Mucosa of rectum (tissue), 2 donors: Measurements from ENCODE around the gene SLC1A7.

Source experiments
- H3K27ac ChIP-seq, 2 donors: one replicate each; pipeline ENCODE4 v1.7.0; 2013; ENCODE audit warnings: inconsistent platforms in 2 of 2, low read depth in 2 of 2, low read length in 2 of 2
- H3K27me3 ChIP-seq, 2 donors: one replicate each; pipeline ENCODE4 v1.7.0; 2013; ENCODE audit warnings: low read length in 2 of 2; ENCODE audit not compliant: control insufficient read depth in 2 of 2, insufficient read depth in 2 of 2
- H3K36me3 ChIP-seq, 2 donors: one replicate each; pipeline ENCODE4 v1.7.0; 2013; ENCODE audit warnings: low read length in 2 of 2; ENCODE audit not compliant: control insufficient read depth in 2 of 2, insufficient read depth in 2 of 2
- H3K4me1 ChIP-seq, 2 donors: one replicate each; pipeline ENCODE4 v1.7.0; 2013; ENCODE audit warnings: low read length in 2 of 2, mild to moderate bottlenecking in 1 of 2; ENCODE audit not compliant: control insufficient read depth in 2 of 2, insufficient read depth in 2 of 2
- H3K4me3 ChIP-seq, 2 donors: one replicate each; pipeline ENCODE4 v1.7.0; 2013; ENCODE audit warnings: low read length in 2 of 2
- H3K9ac ChIP-seq, 2 donors: one replicate each; pipeline ENCODE4 v1.7.0; 2013; ENCODE audit warnings: low read length in 2 of 2, low read depth in 1 of 2, mild to moderate bottlenecking in 1 of 2
- H3K9me3 ChIP-seq, 2 donors: one replicate each; pipeline ENCODE4 v1.7.0; 2013; ENCODE audit warnings: low read length in 2 of 2; ENCODE audit not compliant: control insufficient read depth in 2 of 2
- donor health status: healthy.
- donor health status: Normal muscosa, but diverticular disease.

SLC1A7 gene

GRCh38 chr1:53070621-53071020 is 71.8 kb downstream of the SLC1A7 start:
- Histone ChIP-seq H3K4me1 (no peaks in the 10 kb centered on the region), H3K36me3 (no peaks in the 10 kb centered on the region), H3K4me3 (no peak overlapping the region), H3K27ac (no peak overlapping the region), H3K27me3 (no peaks in the 10 kb centered on the region), H3K9ac (no peak overlapping the region), H3K9me3 (no peaks in the 10 kb centered on the region)

- H3K27ac ChIP-seq = no peak overlapping the region
- no peaks in the 10 kb centered on the region for H3K4me1 ChIP-seq
- no peak overlapping the region for H3K9ac ChIP-seq
- no peak overlapping the region for H3K4me3 ChIP-seq
- peaks cover 0 to 2% of the 10 kb centered on the region in 2 donors for H3K27me3 ChIP-seq
- no peaks in the 10 kb centered on the region for H3K36me3 ChIP-seq
- H3K9me3 ChIP-seq = no peaks in the 10 kb centered on the region
These were observed 72.6 kb downstream of the SLC1A7 start for GRCh38 chr1:53069663-53070327.

GRCh38 chr1:53069265-53069662 is 73.2 kb downstream of the SLC1A7 start:
- Histone ChIP-seq H3K9ac (no peak overlapping the region), H3K4me1 (no peaks in the 10 kb centered on the region), H3K27ac (no peak overlapping the region), H3K9me3 (no peaks in the 10 kb centered on the region), H3K4me3 (no peak overlapping the region), H3K27me3 (peaks cover 0 to 2% of the 10 kb centered on the region in 2 donors), H3K36me3 (no peaks in the 10 kb centered on the region)

GRCh38 chr1:53068314-53069099 is 73.9 kb downstream of the SLC1A7 start:
- Histone ChIP-seq H3K27ac (no peak overlapping the region), H3K36me3 (no peaks in the 10 kb centered on the region), H3K27me3 (peaks cover 2 to 5% of the 10 kb centered on the region in 2 donors), H3K4me1 (no peaks in the 10 kb centered on the region), H3K9ac (no peak overlapping the region), H3K9me3 (no peaks in the 10 kb centered on the region), H3K4me3 (no peak overlapping the region)

- peaks cover 2 to 10% of the 10 kb centered on the region in 2 donors for H3K27me3 ChIP-seq
- H3K9me3 ChIP-seq = no peaks in the 10 kb centered on the region
- no peak overlapping the region for H3K4me3 ChIP-seq
- no peak overlapping the region for H3K9ac ChIP-seq
- H3K36me3 ChIP-seq = no peaks in the 10 kb centered on the region
- no peaks in the 10 kb centered on the region for H3K4me1 ChIP-seq
- H3K27ac ChIP-seq = no peak overlapping the region
These were observed 74.6 kb downstream of the SLC1A7 start for GRCh38 chr1:53067886-53068285.

- H3K9me3 ChIP-seq = no peaks in the 10 kb centered on the region
- peaks cover 5 to 18% of the 10 kb centered on the region in 2 donors for H3K27me3 ChIP-seq
- H3K36me3 ChIP-seq = no peaks in the 10 kb centered on the region
- H3K4me1 ChIP-seq = peaks cover 0 to 2% of the 10 kb centered on the region in 2 donors
- no peak overlapping the region for H3K27ac ChIP-seq
- H3K9ac ChIP-seq = no peak overlapping the region
- H3K4me3 ChIP-seq = no peak overlapping the region
These were observed 75.3 kb downstream of the SLC1A7 start for GRCh38 chr1:53066891-53067738.

- no peaks in the 10 kb centered on the region for H3K9me3 ChIP-seq
- H3K36me3 ChIP-seq = no peaks in the 10 kb centered on the region
- H3K27ac ChIP-seq = no peak overlapping the region
- H3K4me1 ChIP-seq = peaks cover 0 to 2% of the 10 kb centered on the region in 2 donors
- H3K4me3 ChIP-seq = no peak overlapping the region
- H3K9ac ChIP-seq = no peak overlapping the region
- H3K27me3 ChIP-seq = peaks cover 5 to 20% of the 10 kb centered on the region in 2 donors
These were observed 76.0 kb downstream of the SLC1A7 start for GRCh38 chr1:53066488-53066887.

GRCh38 chr1:53065391-53065790 is 77.0 kb downstream of the SLC1A7 start:
- peaks cover 10 to 31% of the 10 kb centered on the region in 2 donors for H3K27me3 ChIP-seq
- peaks cover 2 to 3% of the 10 kb centered on the region in 2 donors for H3K4me1 ChIP-seq
- H3K9me3 ChIP-seq = no peaks in the 10 kb centered on the region
- H3K27ac ChIP-seq = no peak overlapping the region
- H3K36me3 ChIP-seq = no peaks in the 10 kb centered on the region
- H3K9ac ChIP-seq = no peak overlapping the region
- H3K4me3 ChIP-seq = no peak overlapping the region

- Histone ChIP-seq H3K9me3 (no peaks in the 10 kb centered on the region), H3K4me1 (peaks cover 2 to 3% of the 10 kb centered on the region in 2 donors), H3K27ac (no peak overlapping the region), H3K27me3 (peaks cover 17 to 35% of the 10 kb centered on the region in 2 donors), H3K9ac (no peak overlapping the region), H3K36me3 (no peaks in the 10 kb centered on the region), H3K4me3 (no peak overlapping the region)
These were observed 78.5 kb downstream of the SLC1A7 start for GRCh38 chr1:53063744-53064515.
